ENCODE results near the gene SLC6A17.

GRCh38 chr1:110205156-110205555 is 54.9 kb downstream of the SLC6A17 start:
- TF ChIP-seq CTCF (IDR thresholded peaks at IDR 0.05) (no peak), EZH2 (IDR thresholded peaks at IDR 0.05; ENCODE audit: borderline replicate concordance, insufficient read depth, low read depth, low read length, poor library complexity, severe bottlenecking) (no peak)
